Type B pancreatic cell (in vitro differentiated cells): ENCODE data around the gene HHAT. TPM values are rescaled to one million over a fixed set of nuclear protein-coding genes. Genes with fewer than 3 reads are reported as not detected.
A peak's percentile ranks its signal among the peaks of the same experiment; 100 is the strongest.

Experiments
- DNase-seq: peaks from one replicate; pipeline ENCODE4 v3.0.0; 2021; ENCODE audit warnings: mixed read lengths; ENCODE audit not compliant: unreplicated experiment; ENCODE audit errors: extremely low spot score
- H3K27ac Mint-ChIP-seq: 2 replicates; pipeline ENCODE4 v1.8.0; 2021; ENCODE audit warnings: mild to moderate bottlenecking, mixed read lengths
- H3K27me3 Mint-ChIP-seq: 2 replicates; pipeline ENCODE4 v1.8.0; 2021; ENCODE audit warnings: mixed read lengths
- H3K36me3 Mint-ChIP-seq: 2 replicates; pipeline ENCODE4 v1.8.0; 2021; ENCODE audit warnings: mixed read lengths
- H3K4me1 Mint-ChIP-seq: one replicate; pipeline ENCODE4 v1.8.0; 2021; ENCODE audit warnings: mixed read lengths; ENCODE audit not compliant: unreplicated experiment
- H3K4me3 Mint-ChIP-seq: 2 replicates; pipeline ENCODE4 v1.8.0; 2021; ENCODE audit warnings: mild to moderate bottlenecking, mixed read lengths
- H3K9me3 Mint-ChIP-seq: 2 replicates; pipeline ENCODE4 v1.8.0; 2021; ENCODE audit warnings: mixed read lengths
- CTCF ChIP-seq: fragments of 200-600 bp; sonication (generic); conservative IDR thresholded peaks from 2 replicates; pipeline ENCODE4 v1.5.0; 2021; ENCODE audit warnings: antibody characterized with exemption, mild to moderate bottlenecking
- total RNA-seq: library from RNA; stranded (reverse); gene quantifications from 2 replicates; pipeline ENCODE4 v1.2.1, GENCODE V29; 2021; ENCODE audit warnings: low replicate concordance

The HHAT gene
- total RNA-seq, 1 donor from 2014 or later = 9.0 TPM

- Mint-ChIP-seq H3K4me1 (peaks cover 9% of the 10 kb centered on the region), H3K27me3 (no peaks in the 10 kb centered on the region), H3K36me3 (no peaks in the 10 kb centered on the region), H3K27ac (no peak overlapping the region), H3K9me3 (peaks cover 11% of the 10 kb centered on the region), H3K4me3 (no peak overlapping the region)
- no peak for TF ChIP-seq CTCF
- no peak for DNase-seq
These were observed 267.9 kb downstream of the HHAT start for GRCh38 chr1:210596641-210597040.

- Mint-ChIP-seq H3K9me3 (peaks cover 11% of the 10 kb centered on the region), H3K27me3 (no peaks in the 10 kb centered on the region), H3K4me3 (peak overlapping the region; percentile 19), H3K4me1 (peaks cover 9% of the 10 kb centered on the region), H3K27ac (peak overlapping the region; percentile 81), H3K36me3 (no peaks in the 10 kb centered on the region)
- no peak for TF ChIP-seq CTCF
- no peak for DNase-seq
These were observed 268.9 kb downstream of the HHAT start for GRCh38 chr1:210597555-210598134.

GRCh38 chr1:210598135-210598652 lies 269.5 kb downstream of the HHAT start:
- peak overlapping the region; percentile 81 for H3K27ac Mint-ChIP-seq
- H3K36me3 Mint-ChIP-seq = no peaks in the 10 kb centered on the region
- peaks cover 11% of the 10 kb centered on the region for H3K9me3 Mint-ChIP-seq
- TF ChIP-seq CTCF = no peak
- H3K27me3 Mint-ChIP-seq = no peaks in the 10 kb centered on the region
- no peak for DNase-seq
- no peak overlapping the region for H3K4me3 Mint-ChIP-seq
- H3K4me1 Mint-ChIP-seq = peaks cover 9% of the 10 kb centered on the region

- H3K4me1 Mint-ChIP-seq = peaks cover 9% of the 10 kb centered on the region
- H3K27ac Mint-ChIP-seq = no peak overlapping the region
- no peak for TF ChIP-seq CTCF
- no peak for DNase-seq
- H3K4me3 Mint-ChIP-seq = no peak overlapping the region
- no peaks in the 10 kb centered on the region for H3K36me3 Mint-ChIP-seq
- H3K9me3 Mint-ChIP-seq = peaks cover 11% of the 10 kb centered on the region
- no peaks in the 10 kb centered on the region for H3K27me3 Mint-ChIP-seq
These were observed 271.9 kb downstream of the HHAT start for GRCh38 chr1:210600421-210601159.

GRCh38 chr1:210603123-210603522 lies 274.4 kb downstream of the HHAT start:
- no peaks in the 10 kb centered on the region for H3K27me3 Mint-ChIP-seq
- H3K27ac Mint-ChIP-seq = no peak overlapping the region
- no peaks in the 10 kb centered on the region for H3K36me3 Mint-ChIP-seq
- peaks cover 2% of the 10 kb centered on the region for H3K4me1 Mint-ChIP-seq
- DNase-seq = no peak
- H3K4me3 Mint-ChIP-seq = no peak overlapping the region
- no peaks in the 10 kb centered on the region for H3K9me3 Mint-ChIP-seq
- no peak for TF ChIP-seq CTCF
